Measurements from ENCODE around the gene ERLEC1. TPM values are rescaled to one million over a fixed set of nuclear protein-coding genes. Genes with fewer than 3 reads are reported as not detected.
"Not testable (repeated sequence)": the region's sequence is repeated elsewhere in the genome, so short reads cannot be mapped to it uniquely, and the experiment has no call there.

Gene ERLEC1
- total RNA-seq, 1 donor from 2014 or later = 36.2 TPM

- intact Hi-C loops (cut with micrococcal nuclease); H3K9me3 Mint-ChIP-seq: not testable (repeated sequence)
- H3K36me3 Mint-ChIP-seq (ENCODE audit: low read depth) = peaks cover 20% of the 10 kb centered on the region
Observed at GRCh38 chr2:53851052-53851757, 64.4 kb downstream of the ERLEC1 start.

GRCh38 chr2:53852532-53852931 is 65.7 kb downstream of the ERLEC1 start:
- Mint-ChIP-seq H3K4me3 (ENCODE audit: low read depth) (no peak overlapping the region), H3K27ac (no peak overlapping the region), H3K36me3 (ENCODE audit: low read depth) (peaks cover 20% of the 10 kb centered on the region), H3K27me3 (ENCODE audit: low read depth) (no peaks in the 10 kb centered on the region), H3K9me3 (no peaks in the 10 kb centered on the region), H3K4me1 (ENCODE audit: low read depth) (no peaks in the 10 kb centered on the region)
- intact Hi-C loops (cut with micrococcal nuclease) = no loop called here
- no peak for DNase-seq (ENCODE audit: low spot score)

More at GRCh38 chr2:53851052-53851757, 64.4 kb downstream of the ERLEC1 start:
- not testable (repeated sequence) for DNase-seq (ENCODE audit: low spot score); H3K27me3 Mint-ChIP-seq (ENCODE audit: low read depth); H3K27ac Mint-ChIP-seq; H3K4me1 Mint-ChIP-seq (ENCODE audit: low read depth); H3K4me3 Mint-ChIP-seq (ENCODE audit: low read depth)

GRCh38 chr2:53854678-53855077 is 67.8 kb downstream of the ERLEC1 start:
- Mint-ChIP-seq H3K4me1 (ENCODE audit: low read depth) (no peaks in the 10 kb centered on the region), H3K4me3 (ENCODE audit: low read depth) (no peak overlapping the region), H3K27ac (no peak overlapping the region), H3K9me3 (no peaks in the 10 kb centered on the region), H3K36me3 (ENCODE audit: low read depth) (peaks cover 15% of the 10 kb centered on the region), H3K27me3 (ENCODE audit: low read depth) (no peaks in the 10 kb centered on the region)
- no peak for DNase-seq (ENCODE audit: low spot score)
- intact Hi-C loops (cut with micrococcal nuclease) = no loop called here

- no peak for DNase-seq (ENCODE audit: low spot score)
- Mint-ChIP-seq H3K4me1 (ENCODE audit: low read depth) (no peaks in the 10 kb centered on the region), H3K27ac (no peak overlapping the region), H3K9me3 (no peaks in the 10 kb centered on the region), H3K4me3 (ENCODE audit: low read depth) (no peak overlapping the region), H3K36me3 (ENCODE audit: low read depth) (peaks cover 15% of the 10 kb centered on the region), H3K27me3 (ENCODE audit: low read depth) (no peaks in the 10 kb centered on the region)
- intact Hi-C loops (cut with micrococcal nuclease) = no loop called here
Observed at GRCh38 chr2:53856272-53856671, 69.4 kb downstream of the ERLEC1 start.

DNA sequence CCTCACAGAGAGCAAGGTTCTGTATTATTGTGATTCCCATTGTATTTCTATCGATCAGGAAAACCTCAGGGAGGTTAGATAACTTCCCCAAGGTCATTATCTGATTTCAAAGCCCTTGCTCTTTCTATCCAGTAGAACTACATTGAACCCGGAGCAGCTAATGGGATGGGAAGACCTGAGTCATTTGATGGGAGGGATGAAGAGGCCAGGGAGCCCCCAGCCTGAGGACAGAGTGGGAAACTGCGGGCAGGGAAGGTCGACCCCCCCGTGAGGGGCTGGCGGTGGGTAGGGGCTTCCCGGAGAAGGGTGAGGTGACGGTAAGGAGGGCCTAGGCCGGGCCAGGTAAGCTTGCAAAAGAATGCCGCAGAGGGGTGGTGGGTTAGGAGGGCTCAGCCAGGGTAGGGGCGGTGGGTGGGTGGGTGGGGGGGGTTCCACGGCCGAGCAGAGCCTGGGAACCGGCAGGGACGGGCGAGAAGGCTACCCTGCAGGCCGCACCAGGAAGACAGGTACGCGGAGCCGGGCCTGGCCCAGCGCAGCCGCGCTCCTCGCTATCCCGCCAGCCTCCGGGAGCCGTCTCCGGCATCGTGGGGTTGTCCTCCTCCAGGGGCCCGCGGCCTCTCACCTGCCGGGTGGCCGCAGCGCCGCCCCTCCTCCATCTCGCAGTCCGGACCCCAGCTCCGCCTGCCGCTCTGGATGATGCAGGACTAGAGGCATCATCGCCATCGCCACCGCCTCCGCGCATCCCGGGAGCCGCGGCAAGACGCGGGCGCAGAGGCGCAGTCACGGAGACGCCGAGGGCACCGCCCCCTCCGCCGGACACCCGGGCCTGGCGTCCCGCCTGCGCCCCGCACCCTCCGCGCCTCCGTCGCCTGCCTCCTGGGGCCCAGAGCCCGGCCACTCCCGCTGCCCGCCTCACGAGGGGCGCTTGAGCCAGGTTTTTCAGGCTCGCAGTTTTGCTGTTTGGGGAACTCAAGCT is 72.7 kb downstream of the ERLEC1 start, which contains the start of gene GPR75:
GPR75 (minus strand) TSS at position 762 of the 976 bp plus-strand sequence. CDS start 5,211 bp downstream, outside the sequence.
- intact Hi-C loops (cut with micrococcal nuclease) = no loop called here
- Mint-ChIP-seq H3K27ac (no peak within 1 kb of the TSS), H3K36me3 (ENCODE audit: low read depth) (peaks cover 3% of the 10 kb centered on the region), H3K27me3 (ENCODE audit: low read depth) (no peaks in the 10 kb centered on the region), H3K4me1 (ENCODE audit: low read depth) (no peaks in the 10 kb centered on the region), H3K4me3 (ENCODE audit: low read depth) (no peak within 1 kb of the TSS), H3K9me3 (no peaks in the 10 kb centered on the region)
- no peak for DNase-seq (ENCODE audit: low spot score)

DNA sequence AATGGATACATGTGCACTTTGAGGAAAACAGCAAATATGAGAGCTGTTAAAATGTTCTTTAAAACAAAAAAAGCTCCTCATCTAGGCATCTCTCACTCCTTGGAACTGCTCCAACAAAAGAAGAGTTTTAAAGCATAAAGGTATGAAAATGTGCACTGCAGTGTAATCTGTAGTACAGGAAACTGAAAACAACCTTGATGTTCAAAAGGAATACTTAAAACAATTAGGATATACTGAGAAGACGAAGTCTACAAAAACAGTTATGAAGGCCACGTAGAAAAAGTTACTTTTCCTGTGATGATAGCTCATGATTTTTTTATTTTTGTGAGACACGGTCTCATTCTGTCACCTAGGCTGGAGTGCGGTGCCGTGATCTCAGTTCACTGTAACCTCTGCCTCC is 75.0 kb downstream of the ERLEC1 start:
- Mint-ChIP-seq H3K4me1 (ENCODE audit: low read depth) (no peaks in the 10 kb centered on the region), H3K27ac (no peak overlapping the region), H3K36me3 (ENCODE audit: low read depth) (peaks cover 22% of the 10 kb centered on the region), H3K4me3 (ENCODE audit: low read depth) (no peak overlapping the region), H3K9me3 (no peaks in the 10 kb centered on the region), H3K27me3 (ENCODE audit: low read depth) (no peaks in the 10 kb centered on the region)
- intact Hi-C loops (cut with micrococcal nuclease) = no loop called here
- DNase-seq (ENCODE audit: low spot score) = no peak

GRCh38 chr2:53863538-53864227 is 76.8 kb downstream of the ERLEC1 start:
- H3K9me3 Mint-ChIP-seq = no peaks in the 10 kb centered on the region
- no peaks in the 10 kb centered on the region for H3K27me3 Mint-ChIP-seq (ENCODE audit: low read depth)
- intact Hi-C loops (cut with micrococcal nuclease) = no loop called here
- no peaks in the 10 kb centered on the region for H3K4me1 Mint-ChIP-seq (ENCODE audit: low read depth)
- peaks cover 32% of the 10 kb centered on the region for H3K36me3 Mint-ChIP-seq (ENCODE audit: low read depth)
- no peak overlapping the region for H3K27ac Mint-ChIP-seq
- DNase-seq (ENCODE audit: low spot score) = no peak
- H3K4me3 Mint-ChIP-seq (ENCODE audit: low read depth) = no peak overlapping the region

- H3K27me3 Mint-ChIP-seq (ENCODE audit: low read depth) = no peaks in the 10 kb centered on the region
- H3K36me3 Mint-ChIP-seq (ENCODE audit: low read depth) = peaks cover 35% of the 10 kb centered on the region
- H3K27ac Mint-ChIP-seq = no peak overlapping the region
- intact Hi-C loops (cut with micrococcal nuclease) = no loop called here
- H3K4me1 Mint-ChIP-seq (ENCODE audit: low read depth) = no peaks in the 10 kb centered on the region
- H3K4me3 Mint-ChIP-seq (ENCODE audit: low read depth) = no peak overlapping the region
- H3K9me3 Mint-ChIP-seq = no peaks in the 10 kb centered on the region
- DNase-seq (ENCODE audit: low spot score) = no peak
Observed at GRCh38 chr2:53865264-53865663, 78.4 kb downstream of the ERLEC1 start.

DNA sequence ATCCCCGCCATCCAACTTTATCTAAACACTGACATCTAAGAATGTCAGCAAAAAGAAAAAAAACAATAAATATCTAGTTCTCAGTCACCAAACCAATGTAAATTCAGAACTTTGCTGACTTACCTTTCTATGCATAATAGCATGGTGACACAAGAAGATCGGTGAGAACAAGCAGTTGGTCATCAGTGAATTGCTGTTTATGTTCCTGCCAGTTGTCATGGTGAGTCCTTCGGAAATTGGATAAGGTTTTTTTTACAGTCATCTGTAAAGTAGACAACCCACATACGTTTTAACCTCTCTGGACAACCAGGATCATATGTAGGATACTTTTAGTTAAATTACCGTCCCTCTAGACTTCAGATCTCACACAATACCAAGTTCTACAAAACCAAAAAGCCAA is 79.1 kb downstream of the ERLEC1 start:
- Mint-ChIP-seq H3K27me3 (ENCODE audit: low read depth) (no peaks in the 10 kb centered on the region), H3K4me1 (ENCODE audit: low read depth) (no peaks in the 10 kb centered on the region), H3K36me3 (ENCODE audit: low read depth) (peaks cover 35% of the 10 kb centered on the region), H3K27ac (no peak overlapping the region), H3K4me3 (ENCODE audit: low read depth) (no peak overlapping the region), H3K9me3 (no peaks in the 10 kb centered on the region)
- intact Hi-C loops (cut with micrococcal nuclease) = no loop called here
- DNase-seq (ENCODE audit: low spot score) = no peak

GRCh38 chr2:53867169-53867568 is 80.3 kb downstream of the ERLEC1 start:
- H3K27ac Mint-ChIP-seq = no peak overlapping the region
- no peaks in the 10 kb centered on the region for H3K9me3 Mint-ChIP-seq
- no peak overlapping the region for H3K4me3 Mint-ChIP-seq (ENCODE audit: low read depth)
- H3K36me3 Mint-ChIP-seq (ENCODE audit: low read depth) = peaks cover 35% of the 10 kb centered on the region
- no peaks in the 10 kb centered on the region for H3K4me1 Mint-ChIP-seq (ENCODE audit: low read depth)
- no peaks in the 10 kb centered on the region for H3K27me3 Mint-ChIP-seq (ENCODE audit: low read depth)
- intact Hi-C loops (cut with micrococcal nuclease) = no loop called here
- no peak for DNase-seq (ENCODE audit: low spot score)

DNA sequence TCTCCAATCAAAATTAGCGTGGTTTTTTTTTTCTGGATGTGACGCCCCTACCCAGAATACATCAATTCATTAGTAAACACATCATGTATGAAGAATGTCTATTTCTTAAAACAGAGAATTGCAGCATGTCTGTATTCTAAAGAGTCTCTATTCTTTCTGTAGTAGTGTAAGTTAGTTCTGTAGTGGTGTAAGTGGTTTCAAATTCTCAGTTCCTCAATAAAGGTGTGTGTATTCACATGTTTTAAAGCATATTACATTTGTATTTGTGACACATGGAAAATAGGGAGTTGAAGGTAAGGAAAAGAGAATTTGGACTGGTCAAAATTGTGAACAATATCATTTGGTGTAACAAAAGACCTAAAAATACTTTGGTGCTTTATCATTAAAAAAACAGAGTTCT is 80.9 kb downstream of the ERLEC1 start:
- H3K9me3 Mint-ChIP-seq = no peaks in the 10 kb centered on the region
- H3K36me3 Mint-ChIP-seq (ENCODE audit: low read depth) = peaks cover 32% of the 10 kb centered on the region
- intact Hi-C loops (cut with micrococcal nuclease) = no loop called here
- H3K27me3 Mint-ChIP-seq (ENCODE audit: low read depth) = no peaks in the 10 kb centered on the region
- DNase-seq (ENCODE audit: low spot score) = no peak
- H3K4me1 Mint-ChIP-seq (ENCODE audit: low read depth) = no peaks in the 10 kb centered on the region
- no peak overlapping the region for H3K27ac Mint-ChIP-seq
- H3K4me3 Mint-ChIP-seq (ENCODE audit: low read depth) = no peak overlapping the region

Measured in activated T-helper 2 cell treated with anti-CD3 and anti-CD28 coated beads, Interferon-gamma antibody, Interleukin-2, Interleukin-4, amounts not matched to agents 10 μg/mL and 5 μg/mL and 100 μg/mL, durations not matched to agents 14 hours and 24 hours and 36 hours (primary cell).